HFFc6 (cell line): Measurements from ENCODE around the gene ARID3A. TPM values are rescaled to one million over a fixed set of nuclear protein-coding genes. Genes with fewer than 3 reads are reported as not detected.

Experiments used
- DNase-seq: peaks from one replicate; pipeline ENCODE4 v3.0.0-alpha.2; 2018
- H3K27ac Mint-ChIP-seq: 2 replicates; pipeline ENCODE4 v1.8.0; 2020; ENCODE audit warnings: mild to moderate bottlenecking, mixed read lengths
- H3K27me3 Mint-ChIP-seq: 2 replicates; pipeline ENCODE4 v1.8.0; 2021; ENCODE audit warnings: mild to moderate bottlenecking, moderate library complexity, mixed read lengths; ENCODE audit not compliant: insufficient read depth
- H3K36me3 Mint-ChIP-seq: 2 replicates; pipeline ENCODE4 v1.8.0; 2021; ENCODE audit warnings: low read depth, mixed read lengths
- H3K4me1 Mint-ChIP-seq: 2 replicates; pipeline ENCODE4 v1.8.0; 2020; ENCODE audit warnings: low read depth, mixed read lengths
- H3K4me3 Mint-ChIP-seq: 2 replicates; pipeline ENCODE4 v1.8.0; 2020; ENCODE audit warnings: mild to moderate bottlenecking, moderate library complexity, mixed read lengths
- H3K9me3 Mint-ChIP-seq: 2 replicates; pipeline ENCODE4 v1.8.0; 2020; ENCODE audit warnings: mild to moderate bottlenecking, mixed read lengths
- CTCF ChIP-seq: fragments of 200-600 bp; sonication (generic); IDR thresholded peaks from 2 replicates; pipeline ENCODE4 v1.5.0; 2021; ENCODE audit warnings: antibody characterized with exemption, mild to moderate bottlenecking
- total RNA-seq, 6 experiments: library from RNA; stranded (reverse); fragmentation: NEBNext Ultra II Directional; extraction: Animal tissue kit (Norgen Biotek cat#: 25700); gene quantifications; 2 replicates in 1 of 6; 3 replicates in 5 of 6; pipeline ENCODE4 v1.2.3, GENCODE V29; 2021

Gene ARID3A
- total RNA-seq, 6 experiments from 2014 or later, result 35.1 to 44.2 (median 38.4) TPM

- Mint-ChIP-seq H3K4me3 (no peak overlapping the region; the same call in 1 of the 2 replicates), H3K27ac (peak overlapping the region; percentile 65), H3K36me3 (no peaks in the 10 kb centered on the region), H3K4me1 (peaks cover 5% of the 10 kb centered on the region; the same call in 1 of the 2 replicates), H3K27me3 (peaks cover 5% of the 10 kb centered on the region), H3K9me3 (peaks cover 4% of the 10 kb centered on the region; the same call in 1 of the 2 replicates)
- peak; percentile 89 for DNase-seq
- TF ChIP-seq CTCF, result 0 out of 2 replicates have a peak, but pooled peaks have one; percentile 4
These were observed 83.5 kb downstream of the ARID3A start for GRCh38 chr19:1009041-1009980.

GRCh38 chr19:1009981-1010538, 84.2 kb downstream of the ARID3A start:
- Mint-ChIP-seq H3K36me3 (no peaks in the 10 kb centered on the region), H3K4me1 (peaks cover 5% of the 10 kb centered on the region; the same call in 1 of the 2 replicates), H3K4me3 (no peak overlapping the region), H3K9me3 (peaks cover 2% of the 10 kb centered on the region; the same call in 1 of the 2 replicates), H3K27ac (peak overlapping the region; percentile 65), H3K27me3 (peaks cover 4% of the 10 kb centered on the region)
- no peak for TF ChIP-seq CTCF
- no peak for DNase-seq

- Mint-ChIP-seq H3K4me3 (no peak overlapping the region), H3K36me3 (no peaks in the 10 kb centered on the region), H3K27me3 (peaks cover 2% of the 10 kb centered on the region), H3K27ac (no peak overlapping the region), H3K4me1 (peaks cover 5% of the 10 kb centered on the region; the same call in 1 of the 2 replicates), H3K9me3 (no peaks in the 10 kb centered on the region)
- DNase-seq, result no peak
- no peak for TF ChIP-seq CTCF
These were observed 85.0 kb downstream of the ARID3A start for GRCh38 chr19:1010586-1011510.

DNA sequence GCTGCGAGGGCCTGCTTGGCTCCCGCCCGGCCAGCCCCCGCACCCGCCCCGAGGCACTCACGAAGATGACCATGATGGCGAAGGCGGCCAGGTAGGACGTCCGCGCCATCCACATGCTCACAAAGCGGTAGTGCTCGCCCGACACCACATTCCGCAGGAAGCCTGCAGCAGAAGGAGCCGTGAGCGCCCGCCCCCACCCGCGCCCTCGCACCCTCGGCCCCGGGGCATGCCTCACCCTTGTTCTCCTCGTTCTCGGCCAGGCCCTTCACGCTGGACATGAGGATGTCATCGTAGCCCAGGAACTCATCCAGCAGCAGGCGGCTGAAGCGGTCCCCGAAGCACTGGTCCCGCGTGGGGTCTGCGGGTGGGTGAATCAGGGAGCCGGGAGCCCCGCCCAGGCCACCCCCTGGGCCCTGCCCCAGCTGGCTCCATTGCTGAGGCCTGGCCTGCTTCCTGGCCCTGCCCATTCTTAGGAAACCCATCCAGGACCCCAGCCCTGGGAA, 86.0 kb downstream of the ARID3A start:
- Mint-ChIP-seq H3K9me3 (no peaks in the 10 kb centered on the region), H3K4me3 (no peak overlapping the region), H3K27ac (no peak overlapping the region), H3K27me3 (peaks cover 2% of the 10 kb centered on the region), H3K4me1 (peaks cover 13% of the 10 kb centered on the region), H3K36me3 (no peaks in the 10 kb centered on the region)
- no peak for DNase-seq
- TF ChIP-seq CTCF, result no peak

DNA sequence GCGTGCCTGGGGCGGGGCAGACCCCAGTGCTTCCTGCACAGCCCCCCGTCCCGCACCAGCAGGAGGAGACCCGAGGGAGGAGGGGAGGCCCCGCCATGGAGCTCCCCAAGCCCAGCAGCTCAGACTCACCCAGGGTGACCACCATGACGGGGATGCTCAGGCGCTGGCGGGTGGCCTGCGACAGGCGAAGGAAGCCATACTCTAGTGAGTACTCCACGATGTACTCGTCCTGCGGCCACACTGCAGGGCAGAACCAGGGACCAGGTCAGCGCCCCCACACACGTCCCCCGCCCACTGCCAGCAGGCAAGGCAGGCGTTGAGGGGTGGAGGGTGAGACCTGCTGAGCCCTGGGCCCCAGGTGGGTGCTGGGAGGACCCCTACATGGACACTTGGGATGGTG, 86.5 kb downstream of the ARID3A start:
- H3K9me3 Mint-ChIP-seq, result no peaks in the 10 kb centered on the region
- H3K27me3 Mint-ChIP-seq, result no peaks in the 10 kb centered on the region; the same call in none of the 2 replicates
- peaks cover 17% of the 10 kb centered on the region for H3K4me1 Mint-ChIP-seq
- DNase-seq, result no peak
- no peak overlapping the region for H3K27ac Mint-ChIP-seq
- TF ChIP-seq CTCF, result no peak
- no peak overlapping the region for H3K4me3 Mint-ChIP-seq
- no peaks in the 10 kb centered on the region for H3K36me3 Mint-ChIP-seq
